Measurements from ENCODE around the gene NDRG2.

Gene NDRG2

GRCh38 chr14:21040370-21040925 is 15.6 kb upstream of the NDRG2 start:
- no peak overlapping the region for H3K27ac ChIP-seq
- no peak overlapping the region for H3K4me3 ChIP-seq (ENCODE audit: low read depth in 1 of 2, low read length in 1 of 2)
- peaks cover 37% of the 10 kb centered on the region for H3K27me3 ChIP-seq
- no peak for TF ChIP-seq CTCF (IDR thresholded peaks at IDR 0.05)
- H3K4me1 ChIP-seq (ENCODE audit: control insufficient read depth in 1 of 2, insufficient read depth in 1 of 2, low read depth in 1 of 2, low read length in 1 of 2): no peaks in the 10 kb centered on the region
- H3K9me3 ChIP-seq: no peaks in the 10 kb centered on the region
- no peaks in the 10 kb centered on the region for H3K36me3 ChIP-seq

- Histone ChIP-seq H3K9me3 (no peaks in the 10 kb centered on the region), H3K4me3 (ENCODE audit: low read depth in 1 of 2, low read length in 1 of 2) (no peak overlapping the region), H3K4me1 (ENCODE audit: control insufficient read depth in 1 of 2, insufficient read depth in 1 of 2, low read depth in 1 of 2, low read length in 1 of 2) (no peaks in the 10 kb centered on the region), H3K27ac (no peak overlapping the region), H3K27me3 (peaks cover 33% of the 10 kb centered on the region), H3K36me3 (no peaks in the 10 kb centered on the region)
- no peak for TF ChIP-seq CTCF (IDR thresholded peaks at IDR 0.05)
Observed at GRCh38 chr14:21039585-21040369, 14.9 kb upstream of the NDRG2 start.

- TF ChIP-seq CTCF (IDR thresholded peaks at IDR 0.05): no peak
- Histone ChIP-seq H3K27ac (no peak overlapping the region), H3K4me3 (ENCODE audit: low read depth in 1 of 2, low read length in 1 of 2) (no peak overlapping the region), H3K36me3 (no peaks in the 10 kb centered on the region), H3K27me3 (peaks cover 22% of the 10 kb centered on the region), H3K9me3 (no peaks in the 10 kb centered on the region), H3K4me1 (ENCODE audit: control insufficient read depth in 1 of 2, insufficient read depth in 1 of 2, low read depth in 1 of 2, low read length in 1 of 2) (no peaks in the 10 kb centered on the region)
Observed at GRCh38 chr14:21038441-21039422, 13.9 kb upstream of the NDRG2 start.

- H3K9me3 ChIP-seq: no peaks in the 10 kb centered on the region
- peaks cover 9% of the 10 kb centered on the region for H3K27me3 ChIP-seq
- no peak for TF ChIP-seq CTCF (IDR thresholded peaks at IDR 0.05)
- H3K27ac ChIP-seq: no peak overlapping the region
- no peaks in the 10 kb centered on the region for H3K36me3 ChIP-seq
- no peaks in the 10 kb centered on the region for H3K4me1 ChIP-seq (ENCODE audit: control insufficient read depth in 1 of 2, insufficient read depth in 1 of 2, low read depth in 1 of 2, low read length in 1 of 2)
- H3K4me3 ChIP-seq (ENCODE audit: low read depth in 1 of 2, low read length in 1 of 2): no peak overlapping the region
Observed at GRCh38 chr14:21037156-21037555, 12.3 kb upstream of the NDRG2 start.

GRCh38 chr14:21036751-21037150 is 11.9 kb upstream of the NDRG2 start:
- H3K4me3 ChIP-seq (ENCODE audit: low read depth in 1 of 2, low read length in 1 of 2): no peak overlapping the region
- H3K27me3 ChIP-seq: peaks cover 5% of the 10 kb centered on the region
- no peaks in the 10 kb centered on the region for H3K4me1 ChIP-seq (ENCODE audit: control insufficient read depth in 1 of 2, insufficient read depth in 1 of 2, low read depth in 1 of 2, low read length in 1 of 2)
- H3K27ac ChIP-seq: no peak overlapping the region
- TF ChIP-seq CTCF (IDR thresholded peaks at IDR 0.05): no peak
- no peaks in the 10 kb centered on the region for H3K36me3 ChIP-seq
- no peaks in the 10 kb centered on the region for H3K9me3 ChIP-seq
